Panc1 (cell line): ENCODE data around the gene S100PBP.

ENCODE experiments used
- CTCF ChIP-seq: fragments of 450-650 bp; IDR thresholded peaks from 2 replicates; pipeline ENCODE4 v1.5.1; 2017; ENCODE audit warnings: mild to moderate bottlenecking
- POLR2AphosphoS5 ChIP-seq: IDR thresholded peaks from 2 replicates; pipeline ENCODE4 v1.6.1; 2012; ENCODE audit warnings: mild to moderate bottlenecking, low read depth, low read length, moderate library complexity

DNA sequence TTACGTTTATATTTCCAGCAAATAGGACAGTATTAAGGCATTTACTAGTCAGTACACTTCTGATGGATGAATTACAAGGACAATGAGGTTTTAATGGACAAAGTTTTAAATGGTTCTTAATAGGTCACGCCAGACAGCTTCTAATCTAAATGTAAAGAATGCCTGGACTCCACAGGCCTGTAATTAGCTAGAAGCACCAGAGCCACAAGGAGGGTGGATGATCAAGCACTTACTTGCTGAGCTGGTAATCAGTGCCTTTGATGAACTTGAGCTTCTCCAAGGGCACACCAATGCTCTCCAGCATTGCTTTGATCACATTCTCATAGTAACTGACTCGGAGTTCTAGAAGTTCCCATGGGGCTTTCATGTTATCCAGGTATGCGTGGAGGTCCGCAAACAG lies 7.1 kb upstream of the S100PBP start:
- TF ChIP-seq POLR2AphosphoS5 (no peak), CTCF (no peak)
